GM10847 (cell line): ENCODE results near the gene PRR4.

ENCODE experiments used
- POLR2A ChIP-seq: IDR thresholded peaks from 2 replicates; pipeline ENCODE4 v1.6.1; 2011; ENCODE audit not compliant: insufficient read length; ENCODE audit errors: extremely low read depth

The PRR4 gene, protein sequence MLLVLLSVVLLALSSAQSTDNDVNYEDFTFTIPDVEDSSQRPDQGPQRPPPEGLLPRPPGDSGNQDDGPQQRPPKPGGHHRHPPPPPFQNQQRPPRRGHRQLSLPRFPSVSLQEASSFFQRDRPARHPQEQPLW

DNA sequence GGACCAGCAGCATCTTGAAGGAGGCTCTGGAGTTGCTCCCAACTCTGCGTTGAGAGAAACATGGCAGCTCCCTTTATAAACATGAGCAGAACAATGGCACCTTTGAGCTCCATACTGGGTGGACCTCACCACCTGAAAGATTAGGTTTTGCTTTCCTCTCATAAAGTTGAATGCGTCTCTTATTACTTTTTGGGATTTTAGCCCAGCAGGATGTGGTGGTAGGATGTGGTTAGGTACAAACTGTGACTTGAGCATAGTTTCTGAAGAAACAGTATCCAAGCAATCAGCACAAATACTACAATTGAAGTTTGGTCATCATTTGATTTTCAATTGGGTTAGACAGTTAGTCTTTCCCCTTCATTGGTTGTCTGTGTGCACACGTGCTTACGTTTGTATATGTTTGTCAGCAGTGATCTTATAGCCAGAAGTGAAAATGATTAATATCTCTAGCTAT lies at the start of gene PRR4:
PRR4 (minus strand) TSS at position 51 of the 454 bp plus-strand sequence; CDS start at position 13, 38 bp downstream.
- no peak for TF ChIP-seq POLR2A

DNA sequence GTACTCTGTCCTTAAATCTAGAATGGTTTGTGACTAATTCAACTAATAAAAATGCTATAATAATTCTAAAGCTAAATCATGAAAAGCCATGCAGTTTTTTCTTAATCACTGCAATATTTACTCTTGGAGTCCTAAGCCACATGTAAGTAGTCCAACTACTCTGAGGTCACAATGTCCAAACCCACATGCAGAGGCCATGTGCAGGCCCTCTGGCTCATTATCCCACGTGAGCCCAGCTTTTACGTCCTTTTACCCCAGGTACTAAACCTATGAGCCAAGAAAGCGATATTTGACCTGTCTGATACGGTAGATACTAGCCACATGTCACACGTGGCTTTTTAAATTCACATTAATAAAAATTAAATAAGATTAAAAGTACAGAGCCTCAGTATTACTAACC lies 47.6 kb upstream of the PRR4 start:
- no peak for TF ChIP-seq POLR2A

DNA sequence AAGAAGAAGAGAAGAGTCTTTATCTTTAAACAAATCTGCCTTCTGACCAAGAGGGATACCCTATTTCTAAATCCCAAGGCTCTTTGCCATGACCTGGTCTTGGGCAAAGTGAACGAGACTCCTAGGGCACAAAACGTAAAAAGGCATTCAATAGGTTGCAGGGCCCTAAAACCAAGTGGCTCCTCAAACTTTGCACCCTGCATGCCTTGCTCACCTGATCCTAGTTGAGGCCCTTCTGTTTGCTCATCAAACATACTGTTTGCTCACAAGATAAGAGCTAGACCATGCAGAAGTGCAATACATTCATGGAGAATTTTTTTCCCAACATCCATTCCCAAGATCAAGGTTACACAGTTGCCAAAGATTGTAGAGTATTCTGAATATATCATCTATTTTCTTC lies 42.7 kb upstream of the PRR4 start:
- TF ChIP-seq POLR2A: no peak

DNA sequence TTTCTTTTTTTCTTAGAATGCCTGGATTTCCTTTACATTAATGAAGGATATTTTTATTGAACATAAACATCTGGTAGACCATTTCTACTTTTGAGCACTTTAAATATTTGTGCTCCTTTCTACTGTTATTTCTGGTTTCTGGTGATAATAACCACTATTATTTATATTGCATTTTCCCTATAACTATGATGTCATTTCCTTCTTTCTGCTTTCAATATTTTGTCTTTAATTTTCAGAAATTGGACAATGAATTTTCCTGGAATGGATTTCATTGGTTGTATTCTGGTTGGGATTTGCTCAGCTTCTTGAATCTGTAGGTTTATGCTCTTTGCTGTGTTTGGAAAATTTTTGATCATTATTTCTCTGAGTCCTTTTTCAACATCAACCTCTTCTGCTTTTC lies 40.0 kb upstream of the PRR4 start:
- no peak for TF ChIP-seq POLR2A

DNA sequence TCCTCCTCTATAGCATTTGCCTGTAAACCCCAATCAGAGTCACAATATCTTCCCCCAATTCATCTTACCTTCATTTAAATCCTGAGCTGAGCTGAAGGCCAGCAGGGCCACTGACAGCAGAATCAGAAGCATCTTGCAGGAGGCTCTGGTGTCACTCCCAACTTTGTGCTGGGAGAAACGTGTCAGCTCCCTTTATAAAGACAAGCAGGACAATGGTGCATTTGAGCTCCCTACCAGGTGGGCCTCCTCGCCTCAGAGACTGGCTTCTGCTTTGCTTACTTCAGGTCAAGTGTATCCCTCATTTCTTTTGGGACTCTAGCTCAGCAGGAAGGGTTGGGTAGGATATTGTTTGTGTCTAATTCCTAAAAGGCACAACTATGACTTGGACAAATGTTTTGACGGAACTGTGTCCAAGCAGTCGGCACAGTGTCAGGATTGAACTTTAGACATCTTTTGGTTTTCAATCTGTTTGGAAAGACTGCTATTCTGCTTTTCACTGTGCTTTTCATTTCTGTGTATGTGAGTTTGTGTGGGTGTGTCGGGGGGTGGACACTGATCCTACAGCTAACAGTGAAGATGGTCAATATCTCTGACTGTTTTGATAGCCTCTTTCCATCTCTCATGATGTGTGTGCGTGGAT lies 34.9 kb upstream of the PRR4 start, which contains the start of gene PRH1:
PRH1 (minus strand) TSS at position 170 of the 640 bp plus-strand sequence; CDS start at position 132, 38 bp downstream.
- no peak for TF ChIP-seq POLR2A

DNA sequence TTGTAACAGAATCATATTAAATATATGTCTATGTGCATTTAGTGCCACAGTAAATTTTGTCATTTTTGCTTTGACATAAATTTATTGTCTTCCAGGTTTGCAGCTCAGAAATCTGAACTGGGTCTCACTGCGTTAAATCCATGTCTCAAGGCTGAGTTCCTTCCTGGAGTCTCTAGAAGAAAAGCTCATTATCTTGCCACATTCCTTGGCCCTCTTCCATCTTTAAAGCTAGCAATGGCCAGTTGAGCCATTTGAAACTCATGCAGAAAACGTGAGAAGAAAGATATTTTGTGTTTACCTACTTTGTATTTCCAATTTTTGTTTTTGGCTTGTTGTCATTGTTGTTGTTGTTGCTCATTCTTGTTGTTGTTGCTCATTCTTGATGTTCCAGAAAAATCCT lies 24.1 kb upstream of the PRR4 start:
- TF ChIP-seq POLR2A: no peak

DNA sequence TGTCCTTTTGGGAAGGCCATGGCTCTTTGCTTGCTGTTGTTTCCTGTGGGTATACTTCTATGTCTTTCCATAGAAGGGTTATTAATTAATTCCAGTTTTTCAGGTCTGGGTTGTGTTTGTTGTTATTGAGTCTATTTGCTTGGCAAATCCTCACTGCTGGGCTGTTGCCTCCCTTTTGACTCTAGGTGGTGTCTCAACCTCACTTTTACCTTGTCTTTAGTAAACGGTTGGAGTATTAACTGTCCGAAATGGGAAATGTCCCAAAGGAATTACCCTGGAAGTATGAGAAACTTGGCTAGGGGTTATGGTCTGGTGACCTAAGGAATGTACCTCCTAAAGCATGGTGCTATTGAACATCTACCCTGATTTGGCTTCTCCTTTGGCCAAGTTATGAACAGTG lies 18.1 kb upstream of the PRR4 start:
- no peak for TF ChIP-seq POLR2A

DNA sequence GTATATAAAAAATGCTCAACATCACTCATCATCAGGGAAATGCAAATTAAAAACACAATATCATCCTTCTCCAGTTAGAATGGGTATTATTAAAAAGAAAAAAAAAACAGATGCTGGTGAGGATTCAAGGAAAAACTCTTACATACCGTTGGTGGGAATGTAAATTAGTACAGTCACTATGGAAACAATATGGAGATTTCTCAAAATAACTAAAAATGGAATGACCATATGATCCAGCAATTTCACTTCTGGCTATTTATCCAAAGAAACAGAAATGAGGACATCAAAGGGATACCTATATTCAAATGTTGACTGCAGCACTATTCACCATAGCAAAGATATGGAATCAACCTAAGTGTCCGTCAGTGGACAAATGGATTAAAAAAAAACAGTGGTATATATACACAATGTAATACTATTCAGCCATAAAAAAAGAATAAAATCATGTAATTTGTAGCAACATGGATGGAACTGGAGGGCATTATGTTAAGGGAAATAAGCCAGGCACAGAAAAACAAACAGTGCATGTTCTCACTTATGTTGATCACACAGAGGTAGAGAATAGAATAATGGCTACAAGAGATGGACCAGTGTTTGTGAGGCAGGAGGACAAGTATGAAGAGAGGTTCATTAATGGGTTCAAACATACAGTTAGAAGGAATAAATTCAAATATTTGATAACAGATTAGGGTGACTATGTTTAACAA lies 14.4 kb upstream of the PRR4 start:
- no peak for TF ChIP-seq POLR2A

DNA sequence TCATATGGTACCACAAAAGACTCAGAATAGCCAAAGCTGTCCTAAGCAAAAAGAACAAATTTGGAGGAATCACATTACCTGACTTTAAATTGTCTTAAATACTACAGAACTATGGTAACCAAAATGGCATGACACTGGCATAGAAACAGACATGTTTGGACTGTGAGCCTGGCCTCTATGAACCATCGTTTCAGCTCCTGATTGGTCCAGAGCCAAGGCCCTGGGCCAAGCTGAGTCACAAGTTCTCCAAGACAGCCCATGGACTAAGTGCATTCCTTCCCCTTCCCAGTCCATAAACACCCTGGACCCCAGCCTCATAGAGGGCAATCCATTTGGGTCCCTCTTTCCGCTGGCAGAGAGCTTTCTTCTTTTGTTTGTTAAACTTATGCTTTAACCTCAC lies 12.1 kb upstream of the PRR4 start:
- TF ChIP-seq POLR2A: no peak

DNA sequence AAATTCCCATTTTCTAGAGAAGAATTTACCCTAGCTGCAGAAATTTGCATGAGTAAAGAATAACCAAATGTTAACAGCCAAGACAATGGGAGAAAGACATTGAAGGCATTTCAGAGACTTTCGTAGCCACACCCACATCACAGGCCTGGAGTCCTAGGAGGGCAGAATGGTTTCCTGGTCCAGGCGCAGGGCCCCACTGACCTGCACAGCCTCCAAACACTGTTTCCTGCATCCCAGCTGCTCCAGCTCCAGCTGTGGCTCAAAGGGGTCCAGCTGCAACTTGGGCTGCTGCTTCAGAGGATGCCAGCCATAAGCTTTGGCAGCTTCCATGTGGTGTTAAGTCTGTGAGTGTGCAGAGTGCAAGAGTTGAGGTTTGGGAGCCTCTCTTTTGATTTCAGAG lies 6.5 kb upstream of the PRR4 start:
- no peak for TF ChIP-seq POLR2A

DNA sequence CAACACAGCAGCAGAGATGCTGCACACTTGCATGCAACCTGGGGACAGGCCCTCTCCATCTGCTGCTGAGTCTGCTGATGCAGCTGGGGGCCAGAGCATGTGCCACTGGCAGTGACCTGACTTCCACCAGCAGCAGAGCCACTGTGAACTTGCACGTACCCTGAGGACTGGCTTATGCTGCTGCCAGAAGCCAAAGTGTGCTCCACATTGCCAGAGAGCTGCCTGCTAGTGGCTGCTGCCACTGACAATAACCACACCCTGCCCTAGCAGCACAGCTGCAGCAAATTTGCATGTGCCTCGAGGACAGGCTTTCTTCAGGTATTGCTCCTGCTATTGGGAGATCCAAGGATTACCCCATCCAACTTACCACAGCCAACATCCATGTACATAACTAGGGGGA lies 4.5 kb upstream of the PRR4 start:
- TF ChIP-seq POLR2A: no peak

DNA sequence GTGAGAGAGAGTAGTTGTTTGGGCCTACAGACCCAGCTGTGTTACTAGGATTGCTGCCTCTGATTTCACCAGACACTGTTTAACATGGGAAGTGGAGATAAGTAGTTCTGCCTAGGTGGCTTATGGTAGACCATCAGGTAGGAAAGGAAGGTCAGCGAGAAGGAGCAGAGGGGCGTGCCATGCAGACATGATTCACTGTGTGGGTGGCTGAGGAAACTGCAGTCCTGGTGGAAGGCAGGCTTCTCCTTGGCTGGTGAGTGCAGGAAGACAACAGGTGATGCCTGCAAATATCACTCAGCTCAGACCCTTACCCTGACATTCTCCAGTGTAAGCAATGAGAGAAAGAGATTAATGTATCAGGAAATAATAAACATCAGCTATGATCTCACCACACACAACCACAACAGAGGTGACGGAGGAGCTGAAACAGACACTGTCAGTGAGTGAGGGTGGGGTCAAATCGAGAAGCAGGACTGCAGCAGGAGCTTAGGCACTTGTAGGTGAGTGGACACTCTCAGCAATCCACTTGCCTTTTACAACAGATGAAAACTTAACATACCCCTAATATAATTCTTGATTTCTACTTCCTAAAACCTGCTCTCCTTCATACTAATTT lies 2.1 kb upstream of the PRR4 start:
- TF ChIP-seq POLR2A: no peak

DNA sequence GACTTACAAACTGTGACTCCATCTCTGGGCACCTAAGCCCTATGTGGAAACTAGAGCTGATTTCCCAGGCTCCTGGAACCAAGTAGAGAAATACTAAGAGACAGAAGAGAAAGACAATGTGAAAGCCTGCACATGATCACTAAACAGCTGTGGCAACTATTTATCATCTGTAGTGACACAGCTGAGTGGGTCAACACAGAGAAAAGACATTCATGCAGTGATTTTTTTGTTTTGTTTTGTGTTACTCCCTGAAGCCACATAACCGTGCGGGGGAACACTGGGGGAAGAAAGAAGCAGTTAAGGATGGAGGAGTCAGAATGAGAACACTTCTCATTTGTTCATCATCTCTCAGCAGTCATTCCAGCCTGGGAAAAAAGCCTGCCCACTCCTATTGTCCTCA lies 1.5 kb downstream of the PRR4 start:
- TF ChIP-seq POLR2A: no peak

DNA sequence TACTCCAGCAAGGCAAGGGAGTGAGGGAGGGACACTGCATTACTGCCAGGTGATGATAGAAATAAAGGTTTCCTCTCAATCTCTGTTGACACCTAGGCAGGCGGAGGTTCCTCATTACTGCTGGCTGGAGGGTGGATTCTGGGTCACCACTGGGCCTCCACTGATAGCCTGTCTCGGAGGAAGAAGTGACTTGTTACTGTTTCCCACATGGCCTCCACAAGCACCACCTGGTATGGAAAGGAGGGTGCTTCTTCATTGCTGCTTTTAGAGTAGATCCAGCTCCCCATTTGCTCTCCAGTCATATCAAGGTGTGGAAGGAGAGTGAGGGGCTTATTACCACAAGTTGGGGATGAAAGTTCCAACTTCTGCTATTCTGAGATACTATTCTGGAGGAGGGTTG lies 6.4 kb downstream of the PRR4 start:
- no peak for TF ChIP-seq POLR2A

DNA sequence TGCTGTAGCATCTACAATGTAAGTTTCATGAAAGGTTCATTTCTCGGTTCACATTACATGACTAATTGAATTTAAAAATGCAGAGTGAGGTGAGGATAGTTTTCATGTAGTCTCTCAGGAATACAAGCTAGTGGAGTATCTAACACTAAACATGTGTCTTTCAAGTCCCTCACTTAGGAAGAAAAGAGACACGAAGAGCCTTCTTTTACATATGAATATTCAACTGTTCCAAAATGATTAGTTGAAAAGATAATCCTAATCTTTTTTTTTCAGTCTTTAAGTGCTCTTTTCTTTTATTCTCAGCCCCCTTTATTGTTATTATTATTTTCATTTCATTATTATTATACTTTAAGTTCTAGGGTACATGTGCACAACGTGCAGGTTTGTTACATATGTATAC lies 10.8 kb downstream of the PRR4 start:
- TF ChIP-seq POLR2A: no peak

DNA sequence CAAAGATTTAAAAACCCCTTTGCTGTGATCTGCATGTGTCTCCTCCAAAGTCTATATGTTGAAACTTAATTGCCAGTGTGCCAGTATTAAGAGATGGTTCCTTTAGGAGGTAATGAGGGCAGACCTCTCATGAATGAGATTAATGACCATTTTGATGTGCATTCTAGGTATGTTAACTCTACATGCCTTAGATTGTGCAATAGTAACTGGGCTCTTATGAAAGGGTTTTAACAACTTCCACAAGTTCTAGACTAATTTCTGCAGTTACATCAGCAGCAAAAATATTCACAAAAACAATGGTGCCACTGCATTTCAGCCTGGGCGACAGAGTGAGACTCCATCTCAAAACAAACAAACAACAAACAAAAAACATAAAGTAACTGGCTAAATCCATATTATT lies 19.3 kb downstream of the PRR4 start:
- no peak for TF ChIP-seq POLR2A

DNA sequence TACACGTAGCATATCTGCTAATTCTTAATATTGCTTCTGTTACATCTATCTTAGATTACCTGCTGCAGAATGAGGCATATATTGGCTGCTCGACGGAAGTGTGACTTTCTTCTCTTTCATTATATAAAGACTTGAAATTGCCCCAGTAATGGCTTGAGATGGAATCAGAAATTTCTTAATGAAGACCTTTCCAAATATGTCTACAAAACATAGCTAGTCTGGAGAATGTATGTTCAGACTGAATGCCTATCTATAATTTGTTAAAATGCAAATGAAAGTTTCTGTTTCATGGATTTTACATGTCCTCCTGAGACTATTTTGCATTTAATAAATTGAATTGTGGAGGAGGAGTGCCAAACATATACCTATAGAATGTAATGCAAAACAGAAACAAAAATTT lies 23.0 kb downstream of the PRR4 start, which contains the start of gene TAS2R10:
TAS2R10 (minus strand) TSS at position 101 of the 400 bp plus-strand sequence; CDS start at position 12, 89 bp downstream.
- no peak for TF ChIP-seq POLR2A

DNA sequence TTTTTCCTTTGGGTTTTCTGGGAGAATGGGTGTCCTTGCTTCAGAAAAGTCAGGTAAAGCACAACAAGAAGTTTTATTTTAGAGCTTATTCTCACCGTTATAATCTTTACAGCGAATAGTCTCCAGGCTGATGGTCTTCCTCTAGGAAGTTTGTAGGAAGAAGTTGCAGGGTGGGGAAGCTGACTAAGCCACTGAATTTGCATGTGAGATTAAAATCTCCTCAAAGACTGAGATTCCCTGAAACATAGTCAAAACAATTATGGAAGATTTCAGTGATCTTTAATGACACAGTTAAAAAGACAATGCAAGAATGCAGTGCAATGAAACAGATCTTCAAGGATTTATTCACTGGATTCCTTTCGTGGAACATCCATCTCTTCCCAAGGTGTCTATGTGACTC lies 24.3 kb downstream of the PRR4 start:
- TF ChIP-seq POLR2A: no peak
